Activated T-helper 1 cell treated with anti-CD3 and anti-CD28 coated beads, Interleukin-12 subunit alpha, Interleukin-12 subunit beta, Interleukin-2, Interleukin-4 antibody, amounts not matched to agents 30 ng/mL and 10 ng/mL and 1 ng/mL, durations not matched to agents 14 hours and 24 hours and 36 hours (primary cell): Measurements from ENCODE around the gene SLC35D3. TPM values are rescaled to one million over a fixed set of nuclear protein-coding genes. Genes with fewer than 3 reads are reported as not detected.
"Not testable (repeated sequence)": the region's sequence is repeated elsewhere in the genome, so short reads cannot be mapped to it uniquely, and the experiment has no call there.

Experiments used
- DNase-seq: peaks from one replicate; pipeline ENCODE4 v3.0.0; 2021; ENCODE audit warnings: low spot score
- H3K27ac Mint-ChIP-seq: one replicate; pipeline ENCODE4 v1.8.0; 2021; ENCODE audit warnings: mild to moderate bottlenecking, mixed read lengths
- H3K27me3 Mint-ChIP-seq: one replicate; pipeline ENCODE4 v1.8.0; 2022; ENCODE audit warnings: mild to moderate bottlenecking, moderate library complexity, mixed read lengths; ENCODE audit not compliant: insufficient read depth
- H3K36me3 Mint-ChIP-seq: one replicate; pipeline ENCODE4 v1.8.0; 2021; ENCODE audit warnings: low read depth, mixed read lengths
- H3K4me1 Mint-ChIP-seq: one replicate; pipeline ENCODE4 v1.8.0; 2021; ENCODE audit warnings: low read depth, mixed read lengths
- H3K4me3 Mint-ChIP-seq: one replicate; pipeline ENCODE4 v1.8.0; 2021; ENCODE audit warnings: mild to moderate bottlenecking, moderate library complexity, mixed read lengths
- H3K9me3 Mint-ChIP-seq: one replicate; pipeline ENCODE4 v1.8.0; 2021; ENCODE audit warnings: mixed read lengths
- intact Hi-C: fragments of 100-400 bp; cut with micrococcal nuclease; formaldehyde crosslinking; loops from one replicate; pipeline ENCODE4 v1.15.1; 2024
- total RNA-seq: library from RNA; stranded (reverse); gene quantifications from 2 replicates; pipeline ENCODE4 v1.2.3, GENCODE V29; 2022

SLC35D3 gene
- total RNA-seq, 1 donor from 2014 or later, result not detected

DNA sequence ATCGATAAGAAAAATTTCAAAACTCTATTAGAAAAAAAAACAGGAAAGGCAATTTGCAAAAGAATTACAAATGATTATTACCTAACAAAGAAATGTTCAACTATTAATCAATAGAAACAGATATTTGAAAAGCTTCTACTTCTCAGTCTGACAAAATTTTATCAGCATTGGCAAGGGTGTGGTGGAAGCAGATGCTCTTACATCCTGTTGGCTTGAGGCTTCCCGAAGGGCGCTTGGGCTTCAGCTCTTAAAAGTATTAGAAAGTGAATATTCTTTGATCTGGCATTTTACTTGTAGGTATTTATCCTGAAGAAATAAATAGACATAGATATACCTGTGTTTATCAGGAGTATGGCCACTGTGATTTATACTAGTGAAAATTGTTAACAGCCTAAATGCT lies 38.7 kb downstream of the SLC35D3 start:
- peaks cover 5% of the 10 kb centered on the region for H3K4me1 Mint-ChIP-seq
- intact Hi-C loops, result no loop called here
- no peak for DNase-seq
- H3K9me3 Mint-ChIP-seq, result no peaks in the 10 kb centered on the region
- no peak overlapping the region for H3K4me3 Mint-ChIP-seq
- H3K27ac Mint-ChIP-seq, result no peak overlapping the region
- H3K36me3 Mint-ChIP-seq, result no peaks in the 10 kb centered on the region
- peaks cover 20% of the 10 kb centered on the region for H3K27me3 Mint-ChIP-seq

GRCh38 chr6:136961848-136962247 lies 39.7 kb downstream of the SLC35D3 start:
- H3K4me3 Mint-ChIP-seq, result no peak overlapping the region
- intact Hi-C loops, result no loop called here
- peaks cover 3% of the 10 kb centered on the region for H3K4me1 Mint-ChIP-seq
- DNase-seq, result no peak
- H3K27me3 Mint-ChIP-seq, result peaks cover 22% of the 10 kb centered on the region
- no peak overlapping the region for H3K27ac Mint-ChIP-seq
- no peaks in the 10 kb centered on the region for H3K36me3 Mint-ChIP-seq
- no peaks in the 10 kb centered on the region for H3K9me3 Mint-ChIP-seq

GRCh38 chr6:136962661-136963060 lies 40.6 kb downstream of the SLC35D3 start:
- Mint-ChIP-seq H3K36me3 (no peaks in the 10 kb centered on the region), H3K4me3 (no peak overlapping the region), H3K4me1 (peaks cover 2% of the 10 kb centered on the region), H3K27ac (no peak overlapping the region), H3K27me3 (peaks cover 23% of the 10 kb centered on the region), H3K9me3 (no peaks in the 10 kb centered on the region)
- intact Hi-C loops, result no loop called here
- DNase-seq, result no peak

GRCh38 chr6:136963259-136963658 lies 41.2 kb downstream of the SLC35D3 start:
- no peak for DNase-seq
- Mint-ChIP-seq H3K27me3 (peaks cover 29% of the 10 kb centered on the region), H3K4me1 (peaks cover 8% of the 10 kb centered on the region), H3K27ac (no peak overlapping the region), H3K4me3 (no peak overlapping the region), H3K9me3 (no peaks in the 10 kb centered on the region), H3K36me3 (no peaks in the 10 kb centered on the region)
- intact Hi-C loops, result no loop called here

DNA sequence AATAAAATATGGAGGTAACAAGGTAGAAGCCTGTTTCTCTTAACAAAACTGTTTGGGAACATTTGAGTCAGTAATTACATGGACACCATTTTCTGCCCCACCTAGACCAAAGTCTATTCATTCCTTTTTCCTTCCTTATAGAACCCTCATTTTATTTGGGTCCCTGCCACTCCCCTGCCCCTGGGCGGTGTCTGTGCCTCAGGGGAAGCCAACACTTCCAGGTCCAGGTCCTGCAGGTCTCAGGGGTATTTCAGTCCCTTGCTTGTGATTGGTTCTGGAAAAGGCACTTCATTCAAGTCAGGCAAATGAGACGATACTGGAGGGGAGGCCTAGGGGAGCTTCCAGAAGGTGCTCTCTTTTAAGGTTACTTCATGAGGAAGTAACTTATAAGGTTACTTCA lies 42.3 kb downstream of the SLC35D3 start:
- no peaks in the 10 kb centered on the region for H3K9me3 Mint-ChIP-seq
- H3K4me3 Mint-ChIP-seq, result no peak overlapping the region
- intact Hi-C loops, result no loop called here
- H3K4me1 Mint-ChIP-seq, result peaks cover 9% of the 10 kb centered on the region
- DNase-seq, result no peak
- peaks cover 30% of the 10 kb centered on the region for H3K27me3 Mint-ChIP-seq
- no peak overlapping the region for H3K27ac Mint-ChIP-seq
- H3K36me3 Mint-ChIP-seq, result no peaks in the 10 kb centered on the region

GRCh38 chr6:136967876-136968752 lies 46.0 kb downstream of the SLC35D3 start:
- peak; percentile 46 for DNase-seq
- Mint-ChIP-seq H3K27me3 (peaks cover 43% of the 10 kb centered on the region), H3K4me3 (no peak overlapping the region), H3K9me3 (no peaks in the 10 kb centered on the region), H3K36me3 (no peaks in the 10 kb centered on the region), H3K4me1 (peaks cover 9% of the 10 kb centered on the region), H3K27ac (no peak overlapping the region)
- intact Hi-C loops, result loop anchor here (1.0 to 2.0 kb wide), 4 partner anchors 121 to 673 kb away; no protein-coding TSS in a partner anchor

- Mint-ChIP-seq H3K27me3 (peaks cover 47% of the 10 kb centered on the region), H3K4me1 (peaks cover 9% of the 10 kb centered on the region), H3K9me3 (no peaks in the 10 kb centered on the region), H3K4me3 (no peak overlapping the region), H3K36me3 (no peaks in the 10 kb centered on the region), H3K27ac (no peak overlapping the region)
- intact Hi-C loops, result loop anchor here (1.0 to 2.0 kb wide), 4 partner anchors 122 to 672 kb away; no protein-coding TSS in a partner anchor
- no peak for DNase-seq
Observed at GRCh38 chr6:136968837-136969236, 46.7 kb downstream of the SLC35D3 start.

DNA sequence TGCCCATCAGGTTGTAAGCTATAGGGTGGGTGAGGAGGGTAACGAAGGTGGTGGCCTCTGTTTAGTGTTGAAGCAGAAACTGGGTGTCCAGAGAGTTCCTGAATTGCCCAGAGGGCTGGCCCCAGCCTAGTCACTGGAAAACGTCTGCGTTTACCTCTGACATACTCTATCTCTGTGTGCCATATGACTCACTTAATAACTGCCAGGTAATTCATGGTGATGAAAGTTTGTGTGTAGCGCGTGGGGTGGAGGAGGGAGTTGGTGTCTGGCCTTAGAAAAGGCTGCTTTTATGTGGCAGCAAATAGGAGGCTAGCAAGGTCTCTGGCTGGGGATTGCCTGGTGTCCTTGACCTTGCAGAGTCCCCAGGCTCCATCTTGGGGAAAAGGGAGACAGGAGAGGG lies 47.3 kb downstream of the SLC35D3 start:
- Mint-ChIP-seq H3K27me3 (peaks cover 47% of the 10 kb centered on the region), H3K9me3 (no peaks in the 10 kb centered on the region), H3K36me3 (no peaks in the 10 kb centered on the region), H3K4me3 (no peak overlapping the region), H3K4me1 (peaks cover 9% of the 10 kb centered on the region), H3K27ac (no peak overlapping the region)
- intact Hi-C loops, result loop anchor here (2.0 kb wide), 1 partner anchor 123 kb away; no protein-coding TSS in a partner anchor
- no peak for DNase-seq

DNA sequence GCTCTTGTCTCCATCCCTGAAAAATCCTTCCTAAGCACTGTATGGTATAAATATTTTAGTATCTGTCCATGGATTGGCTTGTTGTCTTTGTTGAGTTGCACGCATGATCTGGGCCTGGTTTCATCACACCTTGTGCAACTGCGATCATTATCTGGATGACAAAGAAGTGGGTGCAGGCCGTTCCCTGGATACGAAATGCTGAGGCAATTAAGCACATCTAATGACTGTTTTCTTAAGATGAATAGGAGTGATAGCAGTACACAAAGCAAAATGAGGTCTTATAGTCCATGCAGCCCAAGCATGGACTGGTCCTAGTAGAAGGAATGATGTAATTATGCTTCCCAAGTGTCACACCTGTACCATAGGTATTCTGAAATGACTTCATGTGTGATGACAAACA lies 47.8 kb downstream of the SLC35D3 start:
- Mint-ChIP-seq H3K4me3 (no peak overlapping the region), H3K27me3 (peaks cover 45% of the 10 kb centered on the region), H3K9me3 (no peaks in the 10 kb centered on the region), H3K27ac (no peak overlapping the region), H3K36me3 (no peaks in the 10 kb centered on the region), H3K4me1 (peaks cover 9% of the 10 kb centered on the region)
- no peak for DNase-seq
- intact Hi-C loops, result loop anchor here (2.0 kb wide), 1 partner anchor 123 kb away; no protein-coding TSS in a partner anchor

DNA sequence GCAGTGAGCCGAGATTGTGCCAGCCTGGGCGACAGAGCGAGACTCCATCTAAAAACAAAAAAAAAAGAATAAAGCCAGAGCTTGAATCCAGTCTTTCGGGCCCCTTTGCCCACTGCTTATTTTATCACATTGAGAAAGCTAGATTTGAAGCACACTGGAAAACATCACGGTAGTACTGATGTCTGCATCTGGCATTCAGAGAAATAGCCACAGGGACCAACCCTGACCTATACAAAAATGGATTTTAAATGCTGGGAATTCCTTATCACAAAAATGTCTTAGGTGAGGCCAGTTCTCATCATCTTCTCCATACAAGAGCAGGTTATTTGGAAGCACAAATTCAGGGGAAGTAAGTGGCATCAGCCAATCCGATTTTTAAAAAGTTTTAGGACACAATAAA lies 49.5 kb downstream of the SLC35D3 start:
- H3K4me3 Mint-ChIP-seq, result no peak overlapping the region
- H3K36me3 Mint-ChIP-seq, result no peaks in the 10 kb centered on the region
- DNase-seq, result no peak
- no peaks in the 10 kb centered on the region for H3K9me3 Mint-ChIP-seq
- H3K4me1 Mint-ChIP-seq, result peaks cover 9% of the 10 kb centered on the region
- H3K27ac Mint-ChIP-seq, result no peak overlapping the region
- intact Hi-C loops, result no loop called here
- peaks cover 41% of the 10 kb centered on the region for H3K27me3 Mint-ChIP-seq

GRCh38 chr6:136973781-136974180 lies 51.7 kb downstream of the SLC35D3 start:
- intact Hi-C loops, H3K9me3 Mint-ChIP-seq, H3K36me3 Mint-ChIP-seq, H3K27ac Mint-ChIP-seq, H3K4me3 Mint-ChIP-seq, H3K4me1 Mint-ChIP-seq, DNase-seq: not testable (repeated sequence)
- peaks cover 32% of the 10 kb centered on the region for H3K27me3 Mint-ChIP-seq
